ENCODE measurements around the gene PIAS1. TPM values are rescaled to one million over a fixed set of nuclear protein-coding genes. Genes with fewer than 3 reads are reported as not detected.

The PIAS1 gene
- total and polyA plus RNA-seq, 2 donors from 2014 or later, result 10.6 to 44.3 TPM

- no peaks in the 10 kb centered on the region for H3K9me3 ChIP-seq (ENCODE audit: control insufficient read depth in 2 of 3, insufficient read depth in 1 of 3, low read length in 3 of 3)
- H3K4me3 ChIP-seq (ENCODE audit: low read length in 3 of 3), result no peak overlapping the region
- H3K36me3 ChIP-seq (ENCODE audit: control insufficient read depth in 2 of 3, insufficient read depth in 3 of 3, low read length in 3 of 3), result no peaks in the 10 kb centered on the region
- FAIRE-seq, result no peak
- H3K27me3 ChIP-seq (ENCODE audit: control insufficient read depth, insufficient read depth, low read length), result no peaks in the 10 kb centered on the region
- H3K9ac ChIP-seq (ENCODE audit: low read length in 3 of 3), result no peak overlapping the region
- H3K27ac ChIP-seq (ENCODE audit: low read depth in 2 of 2, low read length in 2 of 2), result no peak overlapping the region
- no peak for TF ChIP-seq CTCF (IDR thresholded peaks at IDR 0.05; ENCODE audit: borderline replicate concordance, extremely low read depth, insufficient read depth)
- intact Hi-C loops (cut with DNase I), result no loop called here
- peaks cover 0 to 2% (median 0%) of the 10 kb centered on the region in 3 donors for H3K4me1 ChIP-seq (ENCODE audit: control insufficient read depth in 2 of 3, insufficient read depth in 2 of 3, low read depth in 1 of 3, low read length in 3 of 3)
- DNase-seq, result no peak
Observed at GRCh38 chr15:68137096-68137495, 83.0 kb downstream of the PIAS1 start.

GRCh38 chr15:68143129-68143528 is 89.0 kb downstream of the PIAS1 start:
- intact Hi-C loops (cut with DNase I), result no loop called here
- no peak for FAIRE-seq
- H3K27me3 ChIP-seq (ENCODE audit: control insufficient read depth, insufficient read depth, low read length), result no peaks in the 10 kb centered on the region
- DNase-seq, result no peak
- no peak overlapping the region for H3K27ac ChIP-seq (ENCODE audit: low read depth in 2 of 2, low read length in 2 of 2)
- no peak for TF ChIP-seq CTCF (IDR thresholded peaks at IDR 0.05; ENCODE audit: borderline replicate concordance, extremely low read depth, insufficient read depth)
- no peak overlapping the region for H3K9ac ChIP-seq (ENCODE audit: low read length in 3 of 3)
- H3K4me3 ChIP-seq (ENCODE audit: low read length in 3 of 3), result no peak overlapping the region
- H3K36me3 ChIP-seq (ENCODE audit: control insufficient read depth in 2 of 3, insufficient read depth in 3 of 3, low read length in 3 of 3), result peaks cover 0 to 10% (median 3%) of the 10 kb centered on the region in 3 donors
- peaks cover 0 to 1% (median 0%) of the 10 kb centered on the region in 3 donors for H3K4me1 ChIP-seq (ENCODE audit: control insufficient read depth in 2 of 3, insufficient read depth in 2 of 3, low read depth in 1 of 3, low read length in 3 of 3)
- H3K9me3 ChIP-seq (ENCODE audit: control insufficient read depth in 2 of 3, insufficient read depth in 1 of 3, low read length in 3 of 3), result no peaks in the 10 kb centered on the region

GRCh38 chr15:68143785-68144184 is 89.7 kb downstream of the PIAS1 start:
- H3K36me3 ChIP-seq (ENCODE audit: control insufficient read depth in 2 of 3, insufficient read depth in 3 of 3, low read length in 3 of 3), result peaks cover 0 to 10% (median 3%) of the 10 kb centered on the region in 3 donors
- FAIRE-seq, result no peak

More at GRCh38 chr15:68143785-68144184, 89.7 kb downstream of the PIAS1 start:
- no peak for TF ChIP-seq CTCF (IDR thresholded peaks at IDR 0.05; ENCODE audit: borderline replicate concordance, extremely low read depth, insufficient read depth)
- Histone ChIP-seq H3K4me1 (ENCODE audit: control insufficient read depth in 2 of 3, insufficient read depth in 2 of 3, low read depth in 1 of 3, low read length in 3 of 3) (no peaks in the 10 kb centered on the region), H3K27ac (ENCODE audit: low read depth in 2 of 2, low read length in 2 of 2) (no peak overlapping the region), H3K9ac (ENCODE audit: low read length in 3 of 3) (no peak overlapping the region), H3K4me3 (ENCODE audit: low read length in 3 of 3) (no peak overlapping the region), H3K9me3 (ENCODE audit: control insufficient read depth in 2 of 3, insufficient read depth in 1 of 3, low read length in 3 of 3) (no peaks in the 10 kb centered on the region), H3K27me3 (ENCODE audit: control insufficient read depth, insufficient read depth, low read length) (no peaks in the 10 kb centered on the region)
- no peak for DNase-seq
- intact Hi-C loops (cut with DNase I), result no loop called here
